Measurements from ENCODE around the gene PRTN3. TPM values are rescaled to one million over a fixed set of nuclear protein-coding genes. Genes with fewer than 3 reads are reported as not detected.
"Not testable (repeated sequence)": the region's sequence is repeated elsewhere in the genome, so short reads cannot be mapped to it uniquely, and the experiment has no call there.

Gene PRTN3
- total RNA-seq, 1 donor from 2014 or later: not detected

DNA sequence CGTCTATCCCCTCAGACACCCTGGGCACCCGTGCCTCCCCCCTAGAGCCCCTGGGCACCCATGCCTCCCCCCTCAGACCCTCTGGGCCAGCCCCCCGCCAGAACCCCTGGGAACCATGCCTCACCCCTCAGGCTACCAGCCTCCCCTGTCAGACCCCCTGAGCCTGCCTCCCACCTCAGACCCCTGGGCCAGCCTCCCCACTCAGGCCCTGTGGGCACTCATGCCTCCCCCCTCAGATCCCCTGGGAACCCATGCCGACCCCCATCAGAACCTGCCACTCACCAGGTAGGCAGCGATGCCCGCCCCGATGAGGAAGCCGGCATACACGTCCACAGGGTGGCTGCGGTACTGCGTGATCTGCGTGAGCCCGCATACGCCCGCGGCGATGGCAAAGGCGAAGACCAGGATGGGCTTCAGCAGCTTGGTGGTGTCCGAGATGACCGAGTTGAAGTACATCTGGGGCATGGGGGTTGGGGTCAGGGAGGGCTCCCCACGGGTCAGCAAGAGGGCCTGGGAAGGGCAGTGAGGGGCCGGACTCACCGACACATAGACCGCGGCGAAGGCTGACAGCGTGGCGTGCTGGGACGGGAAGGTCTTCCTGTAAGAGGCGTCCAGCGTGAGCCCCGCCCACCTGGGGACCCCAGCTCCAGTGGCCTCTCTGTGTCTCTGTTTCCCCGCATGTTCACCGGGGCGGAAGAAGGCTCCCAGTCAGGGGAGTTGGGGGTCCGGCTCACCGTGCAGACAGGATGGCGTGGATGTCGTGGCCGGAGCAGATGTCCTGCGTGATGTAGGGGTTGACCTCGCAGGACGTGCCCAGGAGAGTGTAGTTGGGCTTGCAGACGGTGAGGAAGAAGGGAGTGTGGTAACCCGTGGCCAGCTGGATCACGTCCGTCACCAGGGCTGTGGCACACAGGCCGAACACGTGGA is 26.4 kb upstream of the PRTN3 start:
- TF ChIP-seq CTCF (IDR thresholded peaks at IDR 0.05): no peak
- intact Hi-C loops (cut with DNase I): no loop called here
- ATAC-seq: peak; percentile 3
- no peaks in the 10 kb centered on the region for H3K4me1 ChIP-seq
- no peaks in the 10 kb centered on the region for H3K9me3 ChIP-seq
- DNase-seq: peak; percentile 65
- no peak overlapping the region for H3K27ac ChIP-seq
- H3K27me3 ChIP-seq: no peaks in the 10 kb centered on the region
- no peak overlapping the region for H3K4me3 ChIP-seq
- H3K36me3 ChIP-seq: peaks cover 28% of the 10 kb centered on the region

GRCh38 chr19:815079-815774 is 25.6 kb upstream of the PRTN3 start:
- Histone ChIP-seq H3K27me3 (no peaks in the 10 kb centered on the region), H3K9me3 (no peaks in the 10 kb centered on the region), H3K36me3 (peaks cover 20% of the 10 kb centered on the region), H3K27ac (no peak overlapping the region), H3K4me1 (no peaks in the 10 kb centered on the region), H3K4me3 (no peak overlapping the region)
- TF ChIP-seq CTCF (IDR thresholded peaks at IDR 0.05): no peak
- DNase-seq (no peak), ATAC-seq (peak; percentile 5)
- intact Hi-C loops (cut with DNase I): no loop called here

DNA sequence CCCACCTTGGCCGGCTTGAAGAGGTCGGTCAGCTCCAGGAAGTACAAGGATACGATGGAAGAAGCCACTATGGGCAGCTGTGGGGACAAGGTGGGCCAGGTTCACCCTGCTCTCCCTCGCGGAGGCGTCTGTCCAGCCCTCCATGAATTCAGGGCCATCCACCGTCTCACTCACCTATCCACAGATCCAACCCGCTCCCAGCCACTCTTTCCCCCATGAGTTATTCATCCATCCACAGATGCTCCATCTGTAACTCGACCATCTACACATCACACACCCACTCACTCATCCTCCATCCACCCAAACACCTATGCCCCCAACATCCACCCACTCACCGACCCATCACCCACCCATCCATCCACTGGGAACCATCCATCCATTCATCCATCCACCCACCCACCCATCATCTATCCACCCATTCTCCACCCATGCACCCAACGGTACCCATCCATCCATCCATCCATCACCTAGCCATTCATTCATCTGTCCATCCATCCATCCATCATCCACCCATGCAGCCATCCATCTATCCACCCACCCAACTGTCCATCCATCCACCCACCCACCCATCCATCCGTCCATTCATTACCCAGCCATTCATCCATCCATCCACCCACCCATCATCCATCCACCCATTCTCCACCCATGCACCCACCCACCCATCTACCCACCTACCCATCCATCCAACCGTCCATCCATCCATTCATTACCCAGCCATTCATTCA is 24.9 kb upstream of the PRTN3 start:
- intact Hi-C loops (cut with DNase I): no loop called here
- DNase-seq (no peak), ATAC-seq (no peak)
- H3K27me3 ChIP-seq: no peaks in the 10 kb centered on the region
- no peak overlapping the region for H3K27ac ChIP-seq
- no peaks in the 10 kb centered on the region for H3K9me3 ChIP-seq
- H3K36me3 ChIP-seq: peaks cover 13% of the 10 kb centered on the region
- H3K4me3 ChIP-seq: no peak overlapping the region
- H3K4me1 ChIP-seq: no peaks in the 10 kb centered on the region
- TF ChIP-seq CTCF (IDR thresholded peaks at IDR 0.05): no peak

DNA sequence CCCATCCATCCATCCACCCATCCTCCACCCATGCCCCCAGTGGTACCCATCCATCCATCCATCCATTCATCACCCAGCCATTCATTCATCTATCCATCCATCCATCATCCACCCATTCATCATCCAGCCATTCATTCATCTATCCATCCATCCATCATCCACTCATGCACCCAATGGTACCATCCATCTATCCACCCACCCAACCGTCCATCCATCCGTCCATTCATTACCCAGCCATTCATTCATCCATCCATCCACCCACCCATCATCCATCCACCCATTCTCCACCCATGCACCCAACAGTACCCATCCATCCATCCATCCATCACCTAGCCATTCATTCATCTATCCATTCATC is 24.3 kb upstream of the PRTN3 start:
- intact Hi-C loops (cut with DNase I): no loop called here
- TF ChIP-seq CTCF (IDR thresholded peaks at IDR 0.05): no peak
- no peaks in the 10 kb centered on the region for H3K9me3 ChIP-seq
- ATAC-seq: no peak
- H3K36me3 ChIP-seq: peaks cover 7% of the 10 kb centered on the region
- H3K4me1 ChIP-seq: no peaks in the 10 kb centered on the region
- no peak for DNase-seq
- H3K27ac ChIP-seq: no peak overlapping the region
- no peak overlapping the region for H3K4me3 ChIP-seq
- H3K27me3 ChIP-seq: no peaks in the 10 kb centered on the region

GRCh38 chr19:820212-820611 is 20.6 kb upstream of the PRTN3 start:
- H3K9me3 ChIP-seq; H3K27ac ChIP-seq; H3K36me3 ChIP-seq; H3K4me3 ChIP-seq; H3K4me1 ChIP-seq; DNase-seq; ATAC-seq; intact Hi-C loops (cut with DNase I): not testable (repeated sequence)
- H3K27me3 ChIP-seq: peaks cover 22% of the 10 kb centered on the region

Data from upper lobe of right lung (tissue), 1 donor.